ENCODE data around the gene TUBGCP5. TPM values are rescaled to one million over a fixed set of nuclear protein-coding genes. Genes with fewer than 3 reads are reported as not detected.

Gene TUBGCP5
- total and polyA plus RNA-seq, 2 experiments from 2014 or later: 12.0 to 21.7 TPM

- H3K27me3 ChIP-seq (ENCODE audit: insufficient read depth): peaks cover 13% of the 10 kb centered on the region; the same call in 1 of the 2 replicates
- DNase-seq (ENCODE audit: low spot score): no peak
- H3K36me3 ChIP-seq (ENCODE audit: insufficient read depth): no peaks in the 10 kb centered on the region
- TF ChIP-seq STAT1 (IDR thresholded peaks at IDR 0.05; ENCODE audit: unreplicated experiment) (no peak), EZH2 (IDR thresholded peaks at IDR 0.05; ENCODE audit: low read depth, unreplicated experiment) (no peak), JUNB (IDR thresholded peaks at IDR 0.05; ENCODE audit: unreplicated experiment) (no peak), EZH2phosphoT487 (IDR thresholded peaks at IDR 0.05; ENCODE audit: unreplicated experiment) (no peak), ZNF114 (CRISPR knock-in tag; IDR thresholded peaks at IDR 0.05) (no peak)
- H4K20me1 ChIP-seq (replicated peaks; ENCODE audit: insufficient read depth): peaks cover 32% of the 10 kb centered on the region
- H3K36me3 Mint-ChIP-seq (ENCODE audit: low read depth): peaks cover 2% of the 10 kb centered on the region; the same call in 1 of the 3 replicates
- no peak overlapping the region for H3K27ac Mint-ChIP-seq
- peaks cover 52% of the 10 kb centered on the region for H3K4me1 Mint-ChIP-seq
- H3K9me3 Mint-ChIP-seq: no peaks in the 10 kb centered on the region; the same call in 2 of the 3 replicates
- H3F3A ChIP-seq (replicated peaks; ENCODE audit: low read depth): no peaks in the 10 kb centered on the region
- no peak overlapping the region for H2AFZ ChIP-seq
- peaks cover 24% of the 10 kb centered on the region for H3K4me1 ChIP-seq (ENCODE audit: insufficient read depth)
- H3K4me2 ChIP-seq: no peak overlapping the region
- ATAC-seq: no peak
- H3K79me2 ChIP-seq (replicated peaks; ENCODE audit: insufficient read depth): peaks cover 54% of the 10 kb centered on the region
- H3K9me2 ChIP-seq (ENCODE audit: insufficient read depth): no peaks in the 10 kb centered on the region
- H3K4me3 ChIP-seq: no peak overlapping the region
- H3K4me3 Mint-ChIP-seq: no peak overlapping the region
- no peak overlapping the region for H3K27ac ChIP-seq (ENCODE audit: low read depth)
- peaks cover 45% of the 10 kb centered on the region for H3K27me3 Mint-ChIP-seq (ENCODE audit: insufficient read depth, low read depth, poor library complexity)
These were observed 88.9 kb downstream of the TUBGCP5 start for GRCh38 chr15:22950256-22950990.

Other genes starting within 250 kb of the TUBGCP5 start
- gene NIPA2, start 200.9 kb downstream of the TUBGCP5 start, total RNA-seq (2014; rRNA removed; shearing (Covaris generic)): 96.2 and 105 TPM in 2 replicates
- 30.2 and 35.0 TPM in 2 replicates for gene NIPA2, start 200.9 kb downstream of the TUBGCP5 start, polyA plus RNA-seq (2016; fragmentation: Nextera tagmentation; extraction: Ambion mirVana)
- gene CYFIP1, start 59.2 kb downstream of the TUBGCP5 start, total RNA-seq (2014; rRNA removed; shearing (Covaris generic)): 68.8 and 73.9 TPM in 2 replicates
- gene CYFIP1, start 59.2 kb downstream of the TUBGCP5 start, polyA plus RNA-seq (2016; fragmentation: Nextera tagmentation; extraction: Ambion mirVana): 19.8 and 20.0 TPM in 2 replicates
- gene GOLGA6L1, start 97.3 kb upstream of the TUBGCP5 start, total RNA-seq (2014; rRNA removed; shearing (Covaris generic)): not detected in 2 replicates
- 0.09 TPM in 1 of 2 replicates, not detected in the other for gene GOLGA6L1, start 97.3 kb upstream of the TUBGCP5 start, polyA plus RNA-seq (2016; fragmentation: Nextera tagmentation; extraction: Ambion mirVana)